T-helper 2 cell treated with Interferon-gamma antibody and Interleukin-4, amounts not matched to agents 5 μg/mL and 100 μg/mL, for 36 hours (primary cell): Measurements from ENCODE around the gene TEC.
A peak's percentile ranks its signal among the peaks of the same experiment; 100 is the strongest.
"Not testable (repeated sequence)": the region's sequence is repeated elsewhere in the genome, so short reads cannot be mapped to it uniquely, and the experiment has no call there.

Source experiments
- DNase-seq: peaks from one replicate; pipeline ENCODE4 v3.0.0; 2021; ENCODE audit warnings: low spot score
- H3K27ac Mint-ChIP-seq: one replicate; pipeline ENCODE4 v1.8.0; 2021; ENCODE audit warnings: mild to moderate bottlenecking, mixed read lengths
- H3K27me3 Mint-ChIP-seq: one replicate; pipeline ENCODE4 v1.8.0; 2021; ENCODE audit warnings: low read depth, mixed read lengths
- H3K36me3 Mint-ChIP-seq: one replicate; pipeline ENCODE4 v1.8.0; 2021; ENCODE audit warnings: low read depth, mixed read lengths
- H3K4me1 Mint-ChIP-seq: one replicate; pipeline ENCODE4 v1.8.0; 2021; ENCODE audit warnings: low read depth, mixed read lengths
- H3K4me3 Mint-ChIP-seq: one replicate; pipeline ENCODE4 v1.8.0; 2022; ENCODE audit warnings: mild to moderate bottlenecking, moderate library complexity, mixed read lengths
- H3K9me3 Mint-ChIP-seq: one replicate; pipeline ENCODE4 v1.8.0; 2021; ENCODE audit warnings: mixed read lengths

TEC gene

GRCh38 chr4:48268956-48269860 is at the start of gene TEC:
TSS of gene TEC (minus strand) at chr4:48269838. CDS start at chr4:48228614, 41,224 bp downstream.
- no peaks in the 10 kb centered on the region for H3K36me3 Mint-ChIP-seq
- H3K4me1 Mint-ChIP-seq = peaks cover 18% of the 10 kb centered on the region
- H3K27ac Mint-ChIP-seq = peak within 1 kb of the TSS; percentile 80
- no peak for DNase-seq
- H3K9me3 Mint-ChIP-seq = no peaks in the 10 kb centered on the region
- no peaks in the 10 kb centered on the region for H3K27me3 Mint-ChIP-seq
- H3K4me3 Mint-ChIP-seq = peak within 1 kb of the TSS; percentile 95

GRCh38 chr4:48315728-48316630 is 46.3 kb upstream of the TEC start:
- no peak overlapping the region for H3K27ac Mint-ChIP-seq
- peak; percentile 22 for DNase-seq
- no peaks in the 10 kb centered on the region for H3K9me3 Mint-ChIP-seq
- no peaks in the 10 kb centered on the region for H3K4me1 Mint-ChIP-seq
- H3K27me3 Mint-ChIP-seq = no peaks in the 10 kb centered on the region
- no peaks in the 10 kb centered on the region for H3K36me3 Mint-ChIP-seq
- no peak overlapping the region for H3K4me3 Mint-ChIP-seq

GRCh38 chr4:48314746-48315145 is 45.1 kb upstream of the TEC start:
- H3K4me1 Mint-ChIP-seq, DNase-seq, H3K36me3 Mint-ChIP-seq, H3K27me3 Mint-ChIP-seq, H3K27ac Mint-ChIP-seq, H3K9me3 Mint-ChIP-seq, H3K4me3 Mint-ChIP-seq: not testable (repeated sequence)

GRCh38 chr4:48311896-48312295 is 42.3 kb upstream of the TEC start:
- Mint-ChIP-seq H3K27me3 (peaks cover 5% of the 10 kb centered on the region), H3K9me3 (no peaks in the 10 kb centered on the region), H3K36me3 (no peaks in the 10 kb centered on the region), H3K4me1 (no peaks in the 10 kb centered on the region), H3K27ac (no peak overlapping the region), H3K4me3 (no peak overlapping the region)
- no peak for DNase-seq

- peaks cover 7% of the 10 kb centered on the region for H3K27me3 Mint-ChIP-seq
- H3K4me1 Mint-ChIP-seq = no peaks in the 10 kb centered on the region
- H3K27ac Mint-ChIP-seq = no peak overlapping the region
- H3K36me3 Mint-ChIP-seq = no peaks in the 10 kb centered on the region
- no peak overlapping the region for H3K4me3 Mint-ChIP-seq
- DNase-seq = no peak
- no peaks in the 10 kb centered on the region for H3K9me3 Mint-ChIP-seq
These were observed 39.3 kb upstream of the TEC start for GRCh38 chr4:48308901-48309300.

GRCh38 chr4:48307528-48307927 is 37.9 kb upstream of the TEC start:
- Mint-ChIP-seq H3K27ac (no peak overlapping the region), H3K9me3 (no peaks in the 10 kb centered on the region), H3K27me3 (peaks cover 11% of the 10 kb centered on the region), H3K4me1 (no peaks in the 10 kb centered on the region), H3K36me3 (no peaks in the 10 kb centered on the region), H3K4me3 (no peak overlapping the region)
- DNase-seq = no peak

- no peak for DNase-seq
- peaks cover 14% of the 10 kb centered on the region for H3K27me3 Mint-ChIP-seq
- H3K4me3 Mint-ChIP-seq = no peak overlapping the region
- no peak overlapping the region for H3K27ac Mint-ChIP-seq
- no peaks in the 10 kb centered on the region for H3K36me3 Mint-ChIP-seq
- H3K4me1 Mint-ChIP-seq = no peaks in the 10 kb centered on the region
- no peaks in the 10 kb centered on the region for H3K9me3 Mint-ChIP-seq
These were observed 35.9 kb upstream of the TEC start for GRCh38 chr4:48305508-48305907.

GRCh38 chr4:48300004-48300403 is 30.4 kb upstream of the TEC start:
- H3K4me1 Mint-ChIP-seq = peaks cover 2% of the 10 kb centered on the region
- H3K27me3 Mint-ChIP-seq = peaks cover 17% of the 10 kb centered on the region
- H3K36me3 Mint-ChIP-seq = no peaks in the 10 kb centered on the region
- no peak overlapping the region for H3K4me3 Mint-ChIP-seq
- no peaks in the 10 kb centered on the region for H3K9me3 Mint-ChIP-seq
- no peak for DNase-seq
- H3K27ac Mint-ChIP-seq = no peak overlapping the region

- DNase-seq = no peak
- Mint-ChIP-seq H3K9me3 (no peaks in the 10 kb centered on the region), H3K4me3 (no peak overlapping the region), H3K27me3 (peaks cover 15% of the 10 kb centered on the region), H3K4me1 (peaks cover 2% of the 10 kb centered on the region), H3K27ac (no peak overlapping the region), H3K36me3 (no peaks in the 10 kb centered on the region)
These were observed 29.9 kb upstream of the TEC start for GRCh38 chr4:48299560-48299959.

- H3K4me1 Mint-ChIP-seq = peaks cover 2% of the 10 kb centered on the region
- H3K36me3 Mint-ChIP-seq = no peaks in the 10 kb centered on the region
- peaks cover 11% of the 10 kb centered on the region for H3K27me3 Mint-ChIP-seq
- no peaks in the 10 kb centered on the region for H3K9me3 Mint-ChIP-seq
- DNase-seq = no peak
- H3K4me3 Mint-ChIP-seq = no peak overlapping the region
- no peak overlapping the region for H3K27ac Mint-ChIP-seq
These were observed 27.7 kb upstream of the TEC start for GRCh38 chr4:48297256-48297846.

GRCh38 chr4:48296365-48296764 is 26.7 kb upstream of the TEC start:
- no peaks in the 10 kb centered on the region for H3K36me3 Mint-ChIP-seq
- H3K9me3 Mint-ChIP-seq = no peaks in the 10 kb centered on the region
- H3K27ac Mint-ChIP-seq = no peak overlapping the region
- H3K4me1 Mint-ChIP-seq = peaks cover 2% of the 10 kb centered on the region
- DNase-seq = no peak
- H3K4me3 Mint-ChIP-seq = no peak overlapping the region
- H3K27me3 Mint-ChIP-seq = peaks cover 6% of the 10 kb centered on the region

GRCh38 chr4:48295116-48295515 is 25.5 kb upstream of the TEC start:
- DNase-seq = no peak
- Mint-ChIP-seq H3K36me3 (no peaks in the 10 kb centered on the region), H3K9me3 (no peaks in the 10 kb centered on the region), H3K4me1 (peaks cover 2% of the 10 kb centered on the region), H3K4me3 (no peak overlapping the region), H3K27ac (no peak overlapping the region), H3K27me3 (peaks cover 5% of the 10 kb centered on the region)

- not testable (repeated sequence) for H3K27ac Mint-ChIP-seq, H3K9me3 Mint-ChIP-seq, H3K4me3 Mint-ChIP-seq, H3K27me3 Mint-ChIP-seq, H3K4me1 Mint-ChIP-seq, H3K36me3 Mint-ChIP-seq, DNase-seq
These were observed 22.7 kb upstream of the TEC start for GRCh38 chr4:48292218-48292790.
